Left kidney (tissue), 2 donors: ENCODE measurements around the gene MXD3. TPM values are rescaled to one million over a fixed set of nuclear protein-coding genes. Genes with fewer than 3 reads are reported as not detected.
"Not testable (repeated sequence)": the region's sequence is repeated elsewhere in the genome, so short reads cannot be mapped to it uniquely, and the experiment has no call there.

Experiments
- DNase-seq: peaks from one replicate; pipeline ENCODE4 v3.0.0-alpha.2; 2013
- polyA plus RNA-seq: library from polyadenylated mRNA; unstranded; fragments of 120-200 nt; gene quantifications from one replicate; pipeline ENCODE4 v1.2.1, GENCODE V29; 2013; ENCODE audit not compliant: insufficient read length

Gene MXD3
- polyA plus RNA-seq, 1 donor: 16.7 TPM

- DNase-seq: no peak
These were observed 14.2 kb upstream of the MXD3 start for GRCh38 chr5:177325868-177326381.

GRCh38 chr5:177320879-177321278, 9.2 kb upstream of the MXD3 start:
- DNase-seq: no peak

GRCh38 chr5:177319913-177320588, 8.4 kb upstream of the MXD3 start:
- DNase-seq: no peak

GRCh38 chr5:177317959-177318377, 6.3 kb upstream of the MXD3 start:
- DNase-seq: peak; percentile 66

- no peak for DNase-seq
These were observed 4.3 kb upstream of the MXD3 start for GRCh38 chr5:177316005-177316404.

GRCh38 chr5:177315411-177315810, 3.7 kb upstream of the MXD3 start:
- no peak for DNase-seq

- DNase-seq: no peak
These were observed 3.0 kb upstream of the MXD3 start for GRCh38 chr5:177314376-177315342.

- DNase-seq: no peak
These were observed 2.0 kb upstream of the MXD3 start for GRCh38 chr5:177313561-177314259.

GRCh38 chr5:177312649-177313181, 1.0 kb upstream of the MXD3 start:
- no peak for DNase-seq

GRCh38 chr5:177311392-177311722, 341 bp downstream of the MXD3 start:
- no peak for DNase-seq

GRCh38 chr5:177310757-177311391, 824 bp downstream of the MXD3 start:
- no peak for DNase-seq

GRCh38 chr5:177310332-177310731, 1.4 kb downstream of the MXD3 start:
- no peak for DNase-seq

- DNase-seq: peak; percentile 44
These were observed 2.1 kb downstream of the MXD3 start for GRCh38 chr5:177309351-177310191.

- DNase-seq: no peak
These were observed 3.0 kb downstream of the MXD3 start for GRCh38 chr5:177308740-177309139.

GRCh38 chr5:177307544-177308363, 3.9 kb downstream of the MXD3 start:
- no peak for DNase-seq

- DNase-seq: no peak
These were observed 4.8 kb downstream of the MXD3 start for GRCh38 chr5:177306674-177307543.

GRCh38 chr5:177306103-177306640, 5.5 kb downstream of the MXD3 start:
- DNase-seq: not testable (repeated sequence)

- DNase-seq: no peak
These were observed 7.1 kb downstream of the MXD3 start for GRCh38 chr5:177304392-177305119.
